Hippocampal formation (tissue), 2 donors: ENCODE measurements around the gene CADPS2.
"Not testable (repeated sequence)": the region's sequence is repeated elsewhere in the genome, so short reads cannot be mapped to it uniquely, and the experiment has no call there.

Experiments used
- DNase-seq, 2 donors: peaks; one replicate each; lab custom pipeline; 2025; lab: John Stamatoyannopoulos, UW

The CADPS2 gene

GRCh38 chr7:122290476-122290875 lies 595.8 kb downstream of the CADPS2 start:
- no peak for DNase-seq

- DNase-seq: no peak
Measured at GRCh38 chr7:122289426-122289825, 596.8 kb downstream of the CADPS2 start.

DNA sequence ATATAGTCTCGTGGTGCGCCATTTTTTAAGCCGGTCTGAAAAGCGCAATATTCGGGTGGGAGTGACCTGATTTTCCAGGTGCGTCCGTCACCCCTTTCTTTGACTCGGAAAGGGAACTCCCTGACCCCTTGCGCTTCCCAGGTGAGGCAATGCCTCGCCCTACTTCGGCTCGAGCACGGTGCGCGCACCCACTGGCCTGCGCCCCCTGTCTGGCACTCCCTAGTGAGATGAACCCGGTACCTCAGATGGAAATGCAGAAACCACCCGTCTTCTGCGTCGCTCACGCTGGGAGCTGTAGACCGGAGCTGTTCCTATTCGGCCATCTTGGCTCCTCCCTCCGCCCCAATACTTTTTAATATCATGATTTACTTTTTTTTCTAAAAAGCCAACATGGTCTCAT lies 601.7 kb downstream of the CADPS2 start:
- not testable (repeated sequence) for DNase-seq

GRCh38 chr7:122273117-122273516 lies 613.1 kb downstream of the CADPS2 start:
- no peak for DNase-seq

- DNase-seq: no peak
Measured at GRCh38 chr7:122269241-122269640, 617.0 kb downstream of the CADPS2 start.
